Stimulated activated CD8-positive, alpha-beta memory T cell treated with anti-CD3 and anti-CD28 coated beads, Interleukin-2, amount 100 ng/mL, for 1 hour (primary cell): ENCODE measurements around the gene ATP1A2.
"Not testable (repeated sequence)": the region's sequence is repeated elsewhere in the genome, so short reads cannot be mapped to it uniquely, and the experiment has no call there.

Source experiments
- DNase-seq, 2 donors: peaks; one replicate each; pipeline ENCODE4 v3.0.0-alpha.2; 2020; ENCODE audit warnings: low read depth in 2 of 2

Gene ATP1A2

GRCh38 chr1:160101037-160101716 lies 14.4 kb upstream of the ATP1A2 start:
- peak; percentile 41 to 54 for DNase-seq

- DNase-seq: no peak
Observed at GRCh38 chr1:160101717-160102522, 13.6 kb upstream of the ATP1A2 start.

- no peak for DNase-seq
Observed at GRCh38 chr1:160103658-160104408, 11.7 kb upstream of the ATP1A2 start.

GRCh38 chr1:160104486-160104885 lies 11.1 kb upstream of the ATP1A2 start:
- DNase-seq: no peak

GRCh38 chr1:160105155-160105554 lies 10.4 kb upstream of the ATP1A2 start:
- no peak for DNase-seq

- DNase-seq: no peak
Observed at GRCh38 chr1:160107512-160107911, 8.0 kb upstream of the ATP1A2 start.

GRCh38 chr1:160108888-160109662 lies 6.5 kb upstream of the ATP1A2 start:
- DNase-seq: no peak

- no peak for DNase-seq
Observed at GRCh38 chr1:160109686-160110085, 5.9 kb upstream of the ATP1A2 start.

GRCh38 chr1:160111462-160111861 lies 4.1 kb upstream of the ATP1A2 start:
- not testable (repeated sequence) for DNase-seq

- no peak for DNase-seq
Observed at GRCh38 chr1:160112357-160112756, 3.2 kb upstream of the ATP1A2 start.

GRCh38 chr1:160113407-160113806 lies 2.2 kb upstream of the ATP1A2 start:
- DNase-seq: no peak

- DNase-seq: no peak
Observed at GRCh38 chr1:160114085-160114484, 1.5 kb upstream of the ATP1A2 start.

- DNase-seq: no peak
Observed at GRCh38 chr1:160116283-160117147, 956 bp downstream of the ATP1A2 start.

- no peak for DNase-seq
Observed at GRCh38 chr1:160117300-160117699, 1.7 kb downstream of the ATP1A2 start.

GRCh38 chr1:160117709-160118183 lies 2.2 kb downstream of the ATP1A2 start:
- DNase-seq: no peak

GRCh38 chr1:160118928-160119327 lies 3.4 kb downstream of the ATP1A2 start:
- DNase-seq: no peak

- no peak for DNase-seq
Observed at GRCh38 chr1:160120797-160121196, 5.2 kb downstream of the ATP1A2 start.

GRCh38 chr1:160121388-160121787 lies 5.8 kb downstream of the ATP1A2 start:
- DNase-seq: no peak

- no peak for DNase-seq
Observed at GRCh38 chr1:160122978-160123495, 7.5 kb downstream of the ATP1A2 start.

GRCh38 chr1:160123726-160124125 lies 8.2 kb downstream of the ATP1A2 start:
- no peak for DNase-seq
